OCI-LY1 (cell line): ENCODE data around the gene CLSTN2.

Source experiments
- H2AFZ ChIP-seq: fragments of 200-600 bp; sonication (generic), shearing (Covaris generic); 2 replicates; pipeline ENCODE4 v1.6.0; 2014; ENCODE audit warnings: antibody characterized with exemption, mild to moderate bottlenecking, low read length
- H3F3A ChIP-seq: fragments of 200-600 bp; sonication (generic), shearing (Covaris generic); 2 replicates; pipeline ENCODE4 v1.6.0; 2014; ENCODE audit warnings: mild to moderate bottlenecking, antibody characterized with exemption, low read length, moderate library complexity; ENCODE audit not compliant: insufficient read depth
- H3K27ac ChIP-seq: fragments of 200-600 bp; sonication (generic); 2 replicates; pipeline ENCODE4 v1.5.1; 2014; ENCODE audit warnings: low read length, mixed run types, mild to moderate bottlenecking, low read depth; ENCODE audit not compliant: poor library complexity, severe bottlenecking
- H3K27me3 ChIP-seq: fragments of 200-600 bp; sonication (generic); 2 replicates; pipeline ENCODE4 v1.6.0; 2014; ENCODE audit warnings: antibody characterized with exemption, mild to moderate bottlenecking, low read length, moderate library complexity; ENCODE audit not compliant: insufficient read depth
- H3K36me3 ChIP-seq: fragments of 200-600 bp; sonication (generic); 2 replicates; pipeline ENCODE4 v1.6.1; 2014; ENCODE audit warnings: mild to moderate bottlenecking, antibody characterized with exemption, low read length, moderate library complexity, mixed read lengths; ENCODE audit not compliant: insufficient read depth
- H3K4me1 ChIP-seq: fragments of 200-600 bp; sonication (generic); 2 replicates; pipeline ENCODE4 v1.5.1; 2014; ENCODE audit warnings: mild to moderate bottlenecking, low read length, moderate library complexity; ENCODE audit not compliant: insufficient read depth, severe bottlenecking
- H3K4me2 ChIP-seq: fragments of 200-600 bp; sonication (generic), shearing (Covaris generic); 2 replicates; pipeline ENCODE4 v1.6.1; 2014; ENCODE audit warnings: low read length
- H3K4me3 ChIP-seq: fragments of 200-600 bp; sonication (generic); 2 replicates; pipeline ENCODE4 v1.5.1; 2014; ENCODE audit warnings: low read length, low read depth, mild to moderate bottlenecking, mixed read lengths; ENCODE audit not compliant: poor library complexity, severe bottlenecking
- H3K79me2 ChIP-seq: fragments of 200-600 bp; shearing (Covaris generic); 2 replicates; pipeline ENCODE4 v1.6.1; 2016; ENCODE audit warnings: mixed run types, low read length, mixed read lengths; ENCODE audit not compliant: insufficient read depth
- H3K9ac ChIP-seq: fragments of 200-600 bp; sonication (generic), shearing (Covaris generic); 2 replicates; pipeline ENCODE4 v1.6.1; 2014; ENCODE audit warnings: mild to moderate bottlenecking, low read length, mixed read lengths
- H3K9me2 ChIP-seq: fragments of 200-600 bp; sonication (generic), shearing (Covaris generic); 2 replicates; pipeline ENCODE4 v1.6.1; 2014; ENCODE audit warnings: low read depth, mild to moderate bottlenecking, low read length, mixed read lengths
- H3K9me3 ChIP-seq: fragments of 200-600 bp; shearing (Covaris generic); 2 replicates; pipeline ENCODE4 v1.6.1; 2014; ENCODE audit warnings: low read length, mixed read lengths
- H4K20me1 ChIP-seq: fragments of 200-600 bp; sonication (generic), shearing (Covaris generic); 2 replicates; pipeline ENCODE4 v1.6.0; 2016; ENCODE audit warnings: mild to moderate bottlenecking, low read length; ENCODE audit not compliant: insufficient read depth
- EZH2 ChIP-seq: fragments of 200-600 bp; sonication (generic), shearing (Covaris generic); IDR thresholded peaks from 2 replicates; pipeline ENCODE4 v1.8.0; 2017; ENCODE audit warnings: borderline replicate concordance, mixed run types, mild to moderate bottlenecking, antibody characterized with exemption, low read length, moderate library complexity, mixed read lengths
- TF ChIP-seq, protein P1 (sequence below): fragments of 200-600 bp; sonication (generic), shearing (Covaris generic); IDR thresholded peaks from 2 replicates; pipeline ENCODE4 v1.5.1; 2017; ENCODE audit warnings: mild to moderate bottlenecking, antibody characterized with exemption, low read length, moderate library complexity, mixed read lengths

The CLSTN2 gene

GRCh38 chr3:140243575-140243974 lies 308.6 kb downstream of the CLSTN2 start:
- no peak overlapping the region for H3K4me3 ChIP-seq
- H3F3A ChIP-seq, result no peaks in the 10 kb centered on the region
- no peaks in the 10 kb centered on the region for H3K36me3 ChIP-seq
- no peak for TF ChIP-seq EZH2
- TF ChIP-seq, protein P1, sequence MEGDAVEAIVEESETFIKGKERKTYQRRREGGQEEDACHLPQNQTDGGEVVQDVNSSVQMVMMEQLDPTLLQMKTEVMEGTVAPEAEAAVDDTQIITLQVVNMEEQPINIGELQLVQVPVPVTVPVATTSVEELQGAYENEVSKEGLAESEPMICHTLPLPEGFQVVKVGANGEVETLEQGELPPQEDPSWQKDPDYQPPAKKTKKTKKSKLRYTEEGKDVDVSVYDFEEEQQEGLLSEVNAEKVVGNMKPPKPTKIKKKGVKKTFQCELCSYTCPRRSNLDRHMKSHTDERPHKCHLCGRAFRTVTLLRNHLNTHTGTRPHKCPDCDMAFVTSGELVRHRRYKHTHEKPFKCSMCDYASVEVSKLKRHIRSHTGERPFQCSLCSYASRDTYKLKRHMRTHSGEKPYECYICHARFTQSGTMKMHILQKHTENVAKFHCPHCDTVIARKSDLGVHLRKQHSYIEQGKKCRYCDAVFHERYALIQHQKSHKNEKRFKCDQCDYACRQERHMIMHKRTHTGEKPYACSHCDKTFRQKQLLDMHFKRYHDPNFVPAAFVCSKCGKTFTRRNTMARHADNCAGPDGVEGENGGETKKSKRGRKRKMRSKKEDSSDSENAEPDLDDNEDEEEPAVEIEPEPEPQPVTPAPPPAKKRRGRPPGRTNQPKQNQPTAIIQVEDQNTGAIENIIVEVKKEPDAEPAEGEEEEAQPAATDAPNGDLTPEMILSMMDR, result no peak
- no peaks in the 10 kb centered on the region for H4K20me1 ChIP-seq
- no peak overlapping the region for H3K9ac ChIP-seq
- no peaks in the 10 kb centered on the region for H3K27me3 ChIP-seq
- no peak overlapping the region for H3K4me2 ChIP-seq
- H3K9me2 ChIP-seq, result no peaks in the 10 kb centered on the region
- no peaks in the 10 kb centered on the region for H3K4me1 ChIP-seq
- H3K9me3 ChIP-seq, result no peaks in the 10 kb centered on the region
- H3K79me2 ChIP-seq, result no peaks in the 10 kb centered on the region
- no peak overlapping the region for H3K27ac ChIP-seq
- no peak overlapping the region for H2AFZ ChIP-seq

GRCh38 chr3:140244893-140245292 lies 309.9 kb downstream of the CLSTN2 start:
- Histone ChIP-seq H3K4me3 (no peak overlapping the region), H3K27me3 (no peaks in the 10 kb centered on the region), H3K4me1 (no peaks in the 10 kb centered on the region), H3F3A (no peaks in the 10 kb centered on the region), H3K9ac (no peak overlapping the region), H3K27ac (no peak overlapping the region), H3K9me3 (no peaks in the 10 kb centered on the region), H3K4me2 (no peak overlapping the region), H2AFZ (no peak overlapping the region), H4K20me1 (no peaks in the 10 kb centered on the region), H3K79me2 (no peaks in the 10 kb centered on the region), H3K9me2 (no peaks in the 10 kb centered on the region), H3K36me3 (no peaks in the 10 kb centered on the region)
- TF ChIP-seq, protein P1, result no peak
- no peak for TF ChIP-seq EZH2

- Histone ChIP-seq H3K9me3 (no peaks in the 10 kb centered on the region), H3K9ac (no peak overlapping the region), H3K4me2 (no peak overlapping the region), H3K36me3 (no peaks in the 10 kb centered on the region), H3K9me2 (no peaks in the 10 kb centered on the region), H3K79me2 (no peaks in the 10 kb centered on the region), H3F3A (no peaks in the 10 kb centered on the region), H3K4me1 (no peaks in the 10 kb centered on the region), H3K27me3 (no peaks in the 10 kb centered on the region), H3K4me3 (no peak overlapping the region), H4K20me1 (no peaks in the 10 kb centered on the region), H3K27ac (no peak overlapping the region), H2AFZ (no peak overlapping the region)
- TF ChIP-seq EZH2, result no peak
- TF ChIP-seq, protein P1, result no peak
Observed at GRCh38 chr3:140246578-140246977, 311.6 kb downstream of the CLSTN2 start.
